ENCODE data around the gene MTHFD1L. TPM values are rescaled to one million over a fixed set of nuclear protein-coding genes. Genes with fewer than 3 reads are reported as not detected.

Gene MTHFD1L
- total and polyA plus RNA-seq, 2 donors (not counting 3 experiments of a cell fraction or from before 2014, with no cell fraction given): 40.2 to 120 TPM

- DNase-seq (ENCODE audit: low read depth, low spot score): peak; percentile 30
- peaks cover 0 to 12% of the 10 kb centered on the region in 2 experiments for H3K36me3 ChIP-seq (ENCODE audit: control insufficient read depth in 2 of 2, extremely low read depth in 1 of 2, insufficient read depth in 2 of 2, low read length in 2 of 2)
- no peaks in the 10 kb centered on the region for H3K9me3 ChIP-seq (replicated peaks; ENCODE audit: control insufficient read depth, insufficient read depth, low read length)
- dilution Hi-C loops (cut with MboI; ENCODE audit: extremely low pct_ligation_motif_present, low sequenced_read_pairs) (no loop called here), intact Hi-C loops (cut with micrococcal nuclease) (loop anchor here (2.0 kb wide), 1 partner anchor 89 kb away; no protein-coding TSS in a partner anchor)
- no peak for FAIRE-seq
- H3K4me2 ChIP-seq (ENCODE audit: insufficient read depth, low read length): no peak overlapping the region
- POLR2A ChIA-PET: interaction anchor here (0.7 to 1.1 kb wide), 2 partner anchors 25 to 344 kb away, joined by 3 read pairs; no protein-coding TSS in a partner anchor
- CTCF ChIA-PET: interaction anchor here (0.7 to 4.5 kb wide), 6 partner anchors 25 to 355 kb away, joined by 3 to 19 read pairs (median 5); no protein-coding TSS in a partner anchor
- no peaks in the 10 kb centered on the region for H3K9me1 ChIP-seq (replicated peaks; ENCODE audit: control insufficient read depth, extremely low read depth, insufficient read depth, low read length)
- H3K4me1 ChIP-seq (ENCODE audit: control insufficient read depth, extremely low read depth, insufficient read depth, low read length): peaks cover 26% of the 10 kb centered on the region
- H2AFZ ChIP-seq (ENCODE audit: low read depth, low read length): no peak overlapping the region
- no peak for TF ChIP-seq POLR2AphosphoS5 (IDR thresholded peaks at IDR 0.05; ENCODE audit: insufficient read depth, low read depth, low read length)
- no peak for TF ChIP-seq GATA2 (IDR thresholded peaks at IDR 0.05; ENCODE audit: insufficient read depth, insufficient read length, low read depth, low read length)
- TF ChIP-seq MAX (IDR thresholded peaks at IDR 0.05; ENCODE audit: insufficient read depth, insufficient read length): no peak
- TF ChIP-seq FOS (IDR thresholded peaks at IDR 0.05; ENCODE audit: borderline replicate concordance, insufficient read depth, low read length): no peak
- no peak overlapping the region for H3K4me3 ChIP-seq (replicated peaks in 1 of 3; ENCODE audit: insufficient read depth in 1 of 3, low read depth in 1 of 3, low read length in 3 of 3)
- H4K20me1 ChIP-seq (replicated peaks; ENCODE audit: control insufficient read depth, extremely low read depth, insufficient read depth, low read length): no peaks in the 10 kb centered on the region
- H3K79me2 ChIP-seq (ENCODE audit: control insufficient read depth, insufficient read depth, low read length): peaks cover 4% of the 10 kb centered on the region
- peak overlapping the region; percentile 90 for H3K27ac ChIP-seq (ENCODE audit: insufficient read depth, low read depth, low read length)
- no peaks in the 10 kb centered on the region for H3K27me3 ChIP-seq (ENCODE audit: control insufficient read depth in 2 of 2, insufficient read depth in 2 of 2, low read length in 2 of 2)
- BruUV-seq (replicated peaks): no TSS peak
- H3K9ac ChIP-seq (replicated peaks; ENCODE audit: extremely low read depth, insufficient read depth, low read length): peak overlapping the region; percentile 45
These were observed 114.4 kb downstream of the MTHFD1L start for GRCh38 chr6:150979826-150980350.

DNA sequence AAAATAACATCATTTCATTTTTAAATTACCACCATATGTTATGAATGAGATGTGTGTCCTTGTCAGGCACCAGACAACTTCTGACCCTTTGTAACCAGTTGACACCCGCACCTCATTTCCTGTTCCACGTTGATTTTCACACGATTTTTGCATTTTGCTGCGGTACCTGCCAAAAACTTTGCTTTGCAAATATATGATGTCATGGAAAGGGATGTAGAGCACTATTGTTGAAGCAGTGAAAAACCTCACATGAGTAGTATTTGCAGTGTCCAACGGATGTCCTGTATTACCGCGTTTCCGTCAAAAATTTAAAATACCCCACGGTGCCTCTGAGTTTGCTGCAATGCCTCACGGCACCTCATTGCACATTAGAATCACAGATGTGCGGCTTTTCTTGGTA lies 115.6 kb downstream of the MTHFD1L start:
- dilution Hi-C loops (cut with MboI; ENCODE audit: extremely low pct_ligation_motif_present, low sequenced_read_pairs): no loop called here
- Histone ChIP-seq H3K4me3 (replicated peaks in 1 of 3; ENCODE audit: insufficient read depth in 1 of 3, low read depth in 1 of 3, low read length in 3 of 3) (no peak overlapping the region), H4K20me1 (replicated peaks; ENCODE audit: control insufficient read depth, extremely low read depth, insufficient read depth, low read length) (no peaks in the 10 kb centered on the region), H3K79me2 (ENCODE audit: control insufficient read depth, insufficient read depth, low read length) (peaks cover 4% of the 10 kb centered on the region), H3K27me3 (ENCODE audit: control insufficient read depth in 2 of 2, insufficient read depth in 2 of 2, low read length in 2 of 2) (no peaks in the 10 kb centered on the region), H3K36me3 (ENCODE audit: control insufficient read depth in 2 of 2, extremely low read depth in 1 of 2, insufficient read depth in 2 of 2, low read length in 2 of 2) (peaks cover 0 to 16% of the 10 kb centered on the region in 2 experiments), H3K27ac (ENCODE audit: insufficient read depth, low read depth, low read length) (peak overlapping the region; percentile 90), H2AFZ (ENCODE audit: low read depth, low read length) (no peak overlapping the region), H3K9me3 (replicated peaks; ENCODE audit: control insufficient read depth, insufficient read depth, low read length) (no peaks in the 10 kb centered on the region), H3K4me1 (ENCODE audit: control insufficient read depth, extremely low read depth, insufficient read depth, low read length) (peaks cover 26% of the 10 kb centered on the region), H3K9me1 (replicated peaks; ENCODE audit: control insufficient read depth, extremely low read depth, insufficient read depth, low read length) (no peaks in the 10 kb centered on the region), H3K9ac (replicated peaks; ENCODE audit: extremely low read depth, insufficient read depth, low read length) (peak overlapping the region; percentile 81), H3K4me2 (ENCODE audit: insufficient read depth, low read length) (peak overlapping the region; percentile 74)
- ChIA-PET CTCF (interaction anchor here (1.5 to 4.5 kb wide), 3 partner anchors 33 to 343 kb away, joined by 5 to 19 read pairs (median 8); no protein-coding TSS in a partner anchor), POLR2A (no interaction called here)
- no TSS peak for BruUV-seq (replicated peaks)
- intact Hi-C loops (cut with micrococcal nuclease): loop anchor here (1.0 to 2.0 kb wide), 9 partner anchors 22 to 344 kb away; no protein-coding TSS in a partner anchor
- TF ChIP-seq MYC (IDR thresholded peaks at IDR 0.05; ENCODE audit: low read depth, low read length): peak; percentile 41
- TF ChIP-seq, protein P1, sequence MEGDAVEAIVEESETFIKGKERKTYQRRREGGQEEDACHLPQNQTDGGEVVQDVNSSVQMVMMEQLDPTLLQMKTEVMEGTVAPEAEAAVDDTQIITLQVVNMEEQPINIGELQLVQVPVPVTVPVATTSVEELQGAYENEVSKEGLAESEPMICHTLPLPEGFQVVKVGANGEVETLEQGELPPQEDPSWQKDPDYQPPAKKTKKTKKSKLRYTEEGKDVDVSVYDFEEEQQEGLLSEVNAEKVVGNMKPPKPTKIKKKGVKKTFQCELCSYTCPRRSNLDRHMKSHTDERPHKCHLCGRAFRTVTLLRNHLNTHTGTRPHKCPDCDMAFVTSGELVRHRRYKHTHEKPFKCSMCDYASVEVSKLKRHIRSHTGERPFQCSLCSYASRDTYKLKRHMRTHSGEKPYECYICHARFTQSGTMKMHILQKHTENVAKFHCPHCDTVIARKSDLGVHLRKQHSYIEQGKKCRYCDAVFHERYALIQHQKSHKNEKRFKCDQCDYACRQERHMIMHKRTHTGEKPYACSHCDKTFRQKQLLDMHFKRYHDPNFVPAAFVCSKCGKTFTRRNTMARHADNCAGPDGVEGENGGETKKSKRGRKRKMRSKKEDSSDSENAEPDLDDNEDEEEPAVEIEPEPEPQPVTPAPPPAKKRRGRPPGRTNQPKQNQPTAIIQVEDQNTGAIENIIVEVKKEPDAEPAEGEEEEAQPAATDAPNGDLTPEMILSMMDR (IDR thresholded peaks at IDR 0.05; ENCODE audit: extremely low read depth in 1 of 2, insufficient read depth in 1 of 2, low read depth in 1 of 2, low read length in 2 of 2): no peak
- peak; percentile 68 for TF ChIP-seq POLR2AphosphoS5 (IDR thresholded peaks at IDR 0.05; ENCODE audit: insufficient read depth, low read depth, low read length)
- no peak for TF ChIP-seq MAX (IDR thresholded peaks at IDR 0.05; ENCODE audit: insufficient read depth, insufficient read length)
- peak; percentile 58 for TF ChIP-seq GATA2 (IDR thresholded peaks at IDR 0.05; ENCODE audit: insufficient read depth, insufficient read length, low read depth, low read length)
- peak; percentile 51 for TF ChIP-seq FOS (IDR thresholded peaks at IDR 0.05; ENCODE audit: borderline replicate concordance, insufficient read depth, low read length)
- no peak for TF ChIP-seq EZH2 (IDR thresholded peaks at IDR 0.05; ENCODE audit: borderline replicate concordance, low read depth, low read length, severe bottlenecking)
- peak; percentile 98 for TF ChIP-seq JUN (IDR thresholded peaks at IDR 0.05; ENCODE audit: borderline replicate concordance, insufficient read depth, insufficient read length, low read depth)
- FAIRE-seq (peak; percentile 96), DNase-seq (ENCODE audit: low read depth, low spot score) (peak; percentile 99)
